GM18951 (cell line): Measurements from ENCODE around the gene ALDH9A1.
"Not testable (repeated sequence)": the region's sequence is repeated elsewhere in the genome, so short reads cannot be mapped to it uniquely, and the experiment has no call there.

Experiments used
- POLR2A ChIP-seq: IDR thresholded peaks from 4 replicates; pipeline ENCODE4 v1.6.1; 2011; ENCODE audit warnings: mild to moderate bottlenecking; ENCODE audit not compliant: insufficient read length, insufficient read depth; ENCODE audit errors: extremely low read depth
- in situ Hi-C: fragments of 300-500 bp; cut with MboI; formaldehyde crosslinking; loops from one replicate; pipeline ENCODE4 v1.12.0; 2022; ENCODE audit warnings: low sequenced_read_pairs, mixed read lengths, inconsistent platforms; ENCODE audit not compliant: unreplicated experiment

ALDH9A1 gene

GRCh38 chr1:165697881-165698760 is at the start of gene ALDH9A1:
ALDH9A1 (minus strand) TSS chr1:165698562; CDS start chr1:165698558, 4 bp downstream.
- TF ChIP-seq POLR2A, result peak; percentile 96
- in situ Hi-C loops, result no loop called here

- in situ Hi-C loops, result no loop called here
- TF ChIP-seq POLR2A, result no peak
Measured at GRCh38 chr1:165747632-165748447, 49.5 kb upstream of the ALDH9A1 start.

GRCh38 chr1:165744913-165745312 is 46.6 kb upstream of the ALDH9A1 start:
- in situ Hi-C loops, result not testable (repeated sequence)

- in situ Hi-C loops, result no loop called here
- no peak for TF ChIP-seq POLR2A
Measured at GRCh38 chr1:165742194-165742593, 43.8 kb upstream of the ALDH9A1 start.

- no peak for TF ChIP-seq POLR2A
- in situ Hi-C loops, result no loop called here
Measured at GRCh38 chr1:165738794-165739193, 40.4 kb upstream of the ALDH9A1 start.

- no peak for TF ChIP-seq POLR2A
- in situ Hi-C loops, result no loop called here
Measured at GRCh38 chr1:165737196-165737595, 38.8 kb upstream of the ALDH9A1 start.

- no peak for TF ChIP-seq POLR2A
- in situ Hi-C loops, result no loop called here
Measured at GRCh38 chr1:165734906-165735305, 36.5 kb upstream of the ALDH9A1 start.

GRCh38 chr1:165726841-165727240 is 28.5 kb upstream of the ALDH9A1 start:
- in situ Hi-C loops, result no loop called here
- no peak for TF ChIP-seq POLR2A

GRCh38 chr1:165726169-165726568 is 27.8 kb upstream of the ALDH9A1 start:
- in situ Hi-C loops, result no loop called here

GRCh38 chr1:165717918-165718515 is 19.7 kb upstream of the ALDH9A1 start:
- in situ Hi-C loops, result loop anchor here (5.0 kb wide), 1 partner anchor 194 kb away; no protein-coding TSS in a partner anchor

More at GRCh38 chr1:165726169-165726568, 27.8 kb upstream of the ALDH9A1 start:
- no peak for TF ChIP-seq POLR2A

GRCh38 chr1:165716265-165717051 is 18.1 kb upstream of the ALDH9A1 start:
- in situ Hi-C loops, result loop anchor here (5.0 kb wide), 1 partner anchor 196 kb away; no protein-coding TSS in a partner anchor

More at GRCh38 chr1:165717918-165718515, 19.7 kb upstream of the ALDH9A1 start:
- no peak for TF ChIP-seq POLR2A

GRCh38 chr1:165712764-165713163 is 14.4 kb upstream of the ALDH9A1 start:
- in situ Hi-C loops, result loop anchor here (5.0 kb wide), 1 partner anchor 105 kb away; no protein-coding TSS in a partner anchor
- TF ChIP-seq POLR2A, result no peak
